ENCODE results near the gene SDC4. TPM values are rescaled to one million over a fixed set of nuclear protein-coding genes. Genes with fewer than 3 reads are reported as not detected.

The SDC4 gene
- total and polyA plus RNA-seq, 2 experiments from 2014 or later = 28.5 to 39.9 TPM

DNA sequence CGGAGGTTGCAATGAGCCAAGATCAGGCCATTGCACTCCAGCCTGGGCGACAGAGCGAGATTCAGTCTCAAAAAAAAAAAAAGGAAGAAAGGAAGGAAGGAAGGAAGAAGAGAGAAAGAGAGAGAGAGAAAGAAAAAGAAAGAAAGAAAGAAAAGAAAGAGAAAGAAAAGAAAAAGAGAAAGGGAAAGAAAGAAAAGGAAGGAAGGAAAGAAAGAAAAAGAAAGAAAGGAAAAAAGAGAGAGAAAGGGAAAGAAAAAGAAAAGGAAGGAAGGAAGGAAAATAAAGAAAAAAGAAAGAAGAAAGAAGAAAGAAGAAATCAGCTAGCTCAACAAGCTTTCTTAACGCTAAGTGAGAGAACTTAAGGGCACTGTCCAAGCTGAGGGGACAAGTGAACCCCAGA, 32.6 kb downstream of the SDC4 start:
- Mint-ChIP-seq H3K27me3 (ENCODE audit: insufficient read depth, low read depth, poor library complexity) (peaks cover 12% of the 10 kb centered on the region), H3K36me3 (ENCODE audit: low read depth) (peaks cover 2% of the 10 kb centered on the region; the same call in 1 of the 3 replicates), H3K4me3 (no peak overlapping the region; the same call in 2 of the 3 replicates), H3K27ac (no peak overlapping the region), H3K4me1 (peaks cover 9% of the 10 kb centered on the region), H3K9me3 (no peaks in the 10 kb centered on the region; the same call in 2 of the 3 replicates)
- no peaks in the 10 kb centered on the region for H3K36me3 ChIP-seq (ENCODE audit: insufficient read depth)
- DNase-seq (ENCODE audit: low spot score) = no peak
- no peaks in the 10 kb centered on the region for H3K9me2 ChIP-seq (ENCODE audit: insufficient read depth)
- no peak overlapping the region for H3K4me2 ChIP-seq
- H2AFZ ChIP-seq = no peak overlapping the region
- H3K4me1 ChIP-seq (ENCODE audit: insufficient read depth) = no peaks in the 10 kb centered on the region
- H3K27ac ChIP-seq (ENCODE audit: low read depth) = no peak overlapping the region
- TF ChIP-seq STAT1 (IDR thresholded peaks at IDR 0.05; ENCODE audit: unreplicated experiment) (no peak), CREB1 (CRISPR knock-in tag; IDR thresholded peaks at IDR 0.05; ENCODE audit: low read depth) (no peak), ZNF331 (CRISPR knock-in tag; IDR thresholded peaks at IDR 0.05; ENCODE audit: low read depth) (no peak), EZH2phosphoT487 (IDR thresholded peaks at IDR 0.05; ENCODE audit: unreplicated experiment) (no peak), ZNF114 (CRISPR knock-in tag; IDR thresholded peaks at IDR 0.05) (no peak), NANOG (IDR thresholded peaks at IDR 0.05; ENCODE audit: borderline replicate concordance) (no peak), JUNB (IDR thresholded peaks at IDR 0.05; ENCODE audit: unreplicated experiment) (no peak), EZH2 (IDR thresholded peaks at IDR 0.05; ENCODE audit: low read depth, unreplicated experiment) (no peak), POLR2AphosphoS5 (IDR thresholded peaks at IDR 0.05; ENCODE audit: low read depth) (no peak)
- TF ChIP-seq, protein P1, sequence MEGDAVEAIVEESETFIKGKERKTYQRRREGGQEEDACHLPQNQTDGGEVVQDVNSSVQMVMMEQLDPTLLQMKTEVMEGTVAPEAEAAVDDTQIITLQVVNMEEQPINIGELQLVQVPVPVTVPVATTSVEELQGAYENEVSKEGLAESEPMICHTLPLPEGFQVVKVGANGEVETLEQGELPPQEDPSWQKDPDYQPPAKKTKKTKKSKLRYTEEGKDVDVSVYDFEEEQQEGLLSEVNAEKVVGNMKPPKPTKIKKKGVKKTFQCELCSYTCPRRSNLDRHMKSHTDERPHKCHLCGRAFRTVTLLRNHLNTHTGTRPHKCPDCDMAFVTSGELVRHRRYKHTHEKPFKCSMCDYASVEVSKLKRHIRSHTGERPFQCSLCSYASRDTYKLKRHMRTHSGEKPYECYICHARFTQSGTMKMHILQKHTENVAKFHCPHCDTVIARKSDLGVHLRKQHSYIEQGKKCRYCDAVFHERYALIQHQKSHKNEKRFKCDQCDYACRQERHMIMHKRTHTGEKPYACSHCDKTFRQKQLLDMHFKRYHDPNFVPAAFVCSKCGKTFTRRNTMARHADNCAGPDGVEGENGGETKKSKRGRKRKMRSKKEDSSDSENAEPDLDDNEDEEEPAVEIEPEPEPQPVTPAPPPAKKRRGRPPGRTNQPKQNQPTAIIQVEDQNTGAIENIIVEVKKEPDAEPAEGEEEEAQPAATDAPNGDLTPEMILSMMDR (conservative IDR thresholded peaks at IDR 0.05; ENCODE audit: low read depth in 2 of 2) = no peak
- TF ChIP-seq, protein P2, sequence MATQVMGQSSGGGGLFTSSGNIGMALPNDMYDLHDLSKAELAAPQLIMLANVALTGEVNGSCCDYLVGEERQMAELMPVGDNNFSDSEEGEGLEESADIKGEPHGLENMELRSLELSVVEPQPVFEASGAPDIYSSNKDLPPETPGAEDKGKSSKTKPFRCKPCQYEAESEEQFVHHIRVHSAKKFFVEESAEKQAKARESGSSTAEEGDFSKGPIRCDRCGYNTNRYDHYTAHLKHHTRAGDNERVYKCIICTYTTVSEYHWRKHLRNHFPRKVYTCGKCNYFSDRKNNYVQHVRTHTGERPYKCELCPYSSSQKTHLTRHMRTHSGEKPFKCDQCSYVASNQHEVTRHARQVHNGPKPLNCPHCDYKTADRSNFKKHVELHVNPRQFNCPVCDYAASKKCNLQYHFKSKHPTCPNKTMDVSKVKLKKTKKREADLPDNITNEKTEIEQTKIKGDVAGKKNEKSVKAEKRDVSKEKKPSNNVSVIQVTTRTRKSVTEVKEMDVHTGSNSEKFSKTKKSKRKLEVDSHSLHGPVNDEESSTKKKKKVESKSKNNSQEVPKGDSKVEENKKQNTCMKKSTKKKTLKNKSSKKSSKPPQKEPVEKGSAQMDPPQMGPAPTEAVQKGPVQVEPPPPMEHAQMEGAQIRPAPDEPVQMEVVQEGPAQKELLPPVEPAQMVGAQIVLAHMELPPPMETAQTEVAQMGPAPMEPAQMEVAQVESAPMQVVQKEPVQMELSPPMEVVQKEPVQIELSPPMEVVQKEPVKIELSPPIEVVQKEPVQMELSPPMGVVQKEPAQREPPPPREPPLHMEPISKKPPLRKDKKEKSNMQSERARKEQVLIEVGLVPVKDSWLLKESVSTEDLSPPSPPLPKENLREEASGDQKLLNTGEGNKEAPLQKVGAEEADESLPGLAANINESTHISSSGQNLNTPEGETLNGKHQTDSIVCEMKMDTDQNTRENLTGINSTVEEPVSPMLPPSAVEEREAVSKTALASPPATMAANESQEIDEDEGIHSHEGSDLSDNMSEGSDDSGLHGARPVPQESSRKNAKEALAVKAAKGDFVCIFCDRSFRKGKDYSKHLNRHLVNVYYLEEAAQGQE (IDR thresholded peaks at IDR 0.05; ENCODE audit: unreplicated experiment) = no peak
- TF ChIP-seq, protein P3, sequence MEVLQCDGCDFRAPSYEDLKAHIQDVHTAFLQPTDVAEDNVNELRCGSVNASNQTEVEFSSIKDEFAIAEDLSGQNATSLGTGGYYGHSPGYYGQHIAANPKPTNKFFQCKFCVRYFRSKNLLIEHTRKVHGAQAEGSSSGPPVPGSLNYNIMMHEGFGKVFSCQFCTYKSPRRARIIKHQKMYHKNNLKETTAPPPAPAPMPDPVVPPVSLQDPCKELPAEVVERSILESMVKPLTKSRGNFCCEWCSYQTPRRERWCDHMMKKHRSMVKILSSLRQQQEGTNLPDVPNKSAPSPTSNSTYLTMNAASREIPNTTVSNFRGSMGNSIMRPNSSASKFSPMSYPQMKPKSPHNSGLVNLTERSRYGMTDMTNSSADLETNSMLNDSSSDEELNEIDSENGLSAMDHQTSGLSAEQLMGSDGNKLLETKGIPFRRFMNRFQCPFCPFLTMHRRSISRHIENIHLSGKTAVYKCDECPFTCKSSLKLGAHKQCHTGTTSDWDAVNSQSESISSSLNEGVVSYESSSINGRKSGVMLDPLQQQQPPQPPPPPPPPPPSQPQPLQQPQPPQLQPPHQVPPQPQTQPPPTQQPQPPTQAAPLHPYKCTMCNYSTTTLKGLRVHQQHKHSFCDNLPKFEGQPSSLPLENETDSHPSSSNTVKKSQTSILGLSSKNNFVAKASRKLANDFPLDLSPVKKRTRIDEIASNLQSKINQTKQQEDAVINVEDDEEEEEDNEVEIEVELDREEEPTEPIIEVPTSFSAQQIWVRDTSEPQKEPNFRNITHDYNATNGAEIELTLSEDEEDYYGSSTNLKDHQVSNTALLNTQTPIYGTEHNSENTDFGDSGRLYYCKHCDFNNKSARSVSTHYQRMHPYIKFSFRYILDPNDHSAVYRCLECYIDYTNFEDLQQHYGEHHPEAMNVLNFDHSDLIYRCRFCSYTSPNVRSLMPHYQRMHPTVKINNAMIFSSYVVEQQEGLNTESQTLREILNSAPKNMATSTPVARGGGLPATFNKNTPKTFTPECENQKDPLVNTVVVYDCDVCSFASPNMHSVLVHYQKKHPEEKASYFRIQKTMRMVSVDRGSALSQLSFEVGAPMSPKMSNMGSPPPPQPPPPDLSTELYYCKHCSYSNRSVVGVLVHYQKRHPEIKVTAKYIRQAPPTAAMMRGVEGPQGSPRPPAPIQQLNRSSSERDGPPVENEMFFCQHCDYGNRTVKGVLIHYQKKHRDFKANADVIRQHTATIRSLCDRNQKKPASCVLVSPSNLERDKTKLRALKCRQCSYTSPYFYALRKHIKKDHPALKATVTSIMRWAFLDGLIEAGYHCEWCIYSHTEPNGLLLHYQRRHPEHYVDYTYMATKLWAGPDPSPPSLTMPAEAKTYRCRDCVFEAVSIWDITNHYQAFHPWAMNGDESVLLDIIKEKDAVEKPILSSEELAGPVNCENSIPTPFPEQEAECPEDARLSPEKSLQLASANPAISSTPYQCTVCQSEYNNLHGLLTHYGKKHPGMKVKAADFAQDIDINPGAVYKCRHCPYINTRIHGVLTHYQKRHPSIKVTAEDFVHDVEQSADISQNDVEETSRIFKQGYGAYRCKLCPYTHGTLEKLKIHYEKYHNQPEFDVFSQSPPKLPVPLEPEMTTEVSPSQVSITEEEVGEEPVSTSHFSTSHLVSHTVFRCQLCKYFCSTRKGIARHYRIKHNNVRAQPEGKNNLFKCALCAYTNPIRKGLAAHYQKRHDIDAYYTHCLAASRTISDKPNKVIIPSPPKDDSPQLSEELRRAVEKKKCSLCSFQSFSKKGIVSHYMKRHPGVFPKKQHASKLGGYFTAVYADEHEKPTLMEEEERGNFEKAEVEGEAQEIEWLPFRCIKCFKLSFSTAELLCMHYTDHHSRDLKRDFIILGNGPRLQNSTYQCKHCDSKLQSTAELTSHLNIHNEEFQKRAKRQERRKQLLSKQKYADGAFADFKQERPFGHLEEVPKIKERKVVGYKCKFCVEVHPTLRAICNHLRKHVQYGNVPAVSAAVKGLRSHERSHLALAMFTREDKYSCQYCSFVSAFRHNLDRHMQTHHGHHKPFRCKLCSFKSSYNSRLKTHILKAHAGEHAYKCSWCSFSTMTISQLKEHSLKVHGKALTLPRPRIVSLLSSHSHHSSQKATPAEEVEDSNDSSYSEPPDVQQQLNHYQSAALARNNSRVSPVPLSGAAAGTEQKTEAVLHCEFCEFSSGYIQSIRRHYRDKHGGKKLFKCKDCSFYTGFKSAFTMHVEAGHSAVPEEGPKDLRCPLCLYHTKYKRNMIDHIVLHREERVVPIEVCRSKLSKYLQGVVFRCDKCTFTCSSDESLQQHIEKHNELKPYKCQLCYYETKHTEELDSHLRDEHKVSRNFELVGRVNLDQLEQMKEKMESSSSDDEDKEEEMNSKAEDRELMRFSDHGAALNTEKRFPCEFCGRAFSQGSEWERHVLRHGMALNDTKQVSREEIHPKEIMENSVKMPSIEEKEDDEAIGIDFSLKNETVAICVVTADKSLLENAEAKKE (CRISPR knock-in tag; IDR thresholded peaks at IDR 0.05) = no peak
- TF ChIP-seq, protein P4, sequence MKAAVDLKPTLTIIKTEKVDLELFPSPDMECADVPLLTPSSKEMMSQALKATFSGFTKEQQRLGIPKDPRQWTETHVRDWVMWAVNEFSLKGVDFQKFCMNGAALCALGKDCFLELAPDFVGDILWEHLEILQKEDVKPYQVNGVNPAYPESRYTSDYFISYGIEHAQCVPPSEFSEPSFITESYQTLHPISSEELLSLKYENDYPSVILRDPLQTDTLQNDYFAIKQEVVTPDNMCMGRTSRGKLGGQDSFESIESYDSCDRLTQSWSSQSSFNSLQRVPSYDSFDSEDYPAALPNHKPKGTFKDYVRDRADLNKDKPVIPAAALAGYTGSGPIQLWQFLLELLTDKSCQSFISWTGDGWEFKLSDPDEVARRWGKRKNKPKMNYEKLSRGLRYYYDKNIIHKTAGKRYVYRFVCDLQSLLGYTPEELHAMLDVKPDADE (IDR thresholded peaks at IDR 0.05) = no peak
- no peaks in the 10 kb centered on the region for H3F3A ChIP-seq (replicated peaks; ENCODE audit: low read depth)
- H3K79me2 ChIP-seq (replicated peaks; ENCODE audit: insufficient read depth) = no peaks in the 10 kb centered on the region
- peaks cover 12% of the 10 kb centered on the region; the same call in 1 of the 2 replicates for H3K27me3 ChIP-seq (ENCODE audit: insufficient read depth)
- no peaks in the 10 kb centered on the region for H4K20me1 ChIP-seq (replicated peaks; ENCODE audit: insufficient read depth)
- ATAC-seq = no peak
- no peak overlapping the region for H3K4me3 ChIP-seq
